ENCODE results near the gene PTPRG. TPM values are rescaled to one million over a fixed set of nuclear protein-coding genes. Genes with fewer than 3 reads are reported as not detected.

The PTPRG gene
- total and polyA plus RNA-seq, 10 of the 15 experiments (the other 5 are each of a cell fraction or from before 2014, with no cell fraction given), result 0.29 to 20.7 (median 1.4) TPM

GRCh38 chr3:62228467-62228866 is 667.1 kb downstream of the PTPRG start (continued):
- TF ChIP-seq BCL3 (IDR thresholded peaks at IDR 0.05; ENCODE audit: borderline replicate concordance, insufficient read depth, low read depth, low read length, poor library complexity, severe bottlenecking) (no peak), JUND (IDR thresholded peaks at IDR 0.05; ENCODE audit: low read depth, low read length) (no peak), HDGF (IDR thresholded peaks at IDR 0.05) (no peak), POLR2AphosphoS5 (IDR thresholded peaks at IDR 0.05; ENCODE audit: low read length) (no peak), BMI1 (IDR thresholded peaks at IDR 0.05; ENCODE audit: borderline replicate concordance) (no peak), HCFC1 (IDR thresholded peaks at IDR 0.05; ENCODE audit: low read length) (no peak), RBBP5 (conservative IDR thresholded peaks at IDR 0.05) (no peak), NR2C1 (IDR thresholded peaks at IDR 0.05) (no peak), CHD1 (IDR thresholded peaks at IDR 0.05; ENCODE audit: low read depth, low read length) (no peak), ATF7 (IDR thresholded peaks at IDR 0.05; ENCODE audit: low read depth) (no peak), STAT3 (IDR thresholded peaks at IDR 0.05; ENCODE audit: low read depth, low read length) (no peak), ATF3 (IDR thresholded peaks at IDR 0.05; ENCODE audit: borderline replicate concordance, extremely low read depth, low read depth, low read length) (no peak)

GRCh38 chr3:62229211-62229610 is 667.8 kb downstream of the PTPRG start:
- FAIRE-seq, result no peak
- H3K27ac ChIP-seq (ENCODE audit: control insufficient read depth, insufficient read depth), result no peak overlapping the region
- no TSS peak for BruUV-seq (replicated peaks)
- intact Hi-C loops (cut with micrococcal nuclease; ENCODE audit: unreplicated experiment) (no loop called here), in situ Hi-C loops (cut with MboI) (no loop called here)
- H3K9ac ChIP-seq (ENCODE audit: control insufficient read depth, insufficient read depth, low read length), result no peak overlapping the region
- no peak overlapping the region for H3K4me3 ChIP-seq
- 33% methylated on average over 5 of the region's 5 CpGs for WGBS (ENCODE audit: insufficient coverage, insufficient replicate concordance, low lambda C conversion rate, missing lambda C conversion rate)
- no peaks in the 10 kb centered on the region for H3K79me2 ChIP-seq (ENCODE audit: control insufficient read depth, insufficient read depth, low read length)
- H3K4me2 ChIP-seq (ENCODE audit: control insufficient read depth, insufficient read depth), result no peak overlapping the region
- no peaks in the 10 kb centered on the region; a peak in 1 of 4 replicates for H3K27me3 ChIP-seq (replicated peaks in 1 of 2; ENCODE audit: control insufficient read depth in 2 of 2, insufficient read depth in 2 of 2, low read length in 1 of 2)
- no peak for DNase-seq (ENCODE audit: low read depth, low spot score)
- H4K20me1 ChIP-seq (ENCODE audit: control insufficient read depth, insufficient read depth), result no peaks in the 10 kb centered on the region
- no peaks in the 10 kb centered on the region for H3K36me3 ChIP-seq (ENCODE audit: control insufficient read depth in 2 of 2, insufficient read depth in 2 of 2, low read length in 1 of 2)
- H2AFZ ChIP-seq (ENCODE audit: control insufficient read depth, low read depth, low read length), result no peak overlapping the region
- CTCF ChIA-PET, result interaction anchor here (0.6 to 1.3 kb wide), 5 partner anchors 9 to 83 kb away, joined by 3 to 6 read pairs (median 4); no protein-coding TSS in a partner anchor
- no peaks in the 10 kb centered on the region for H3K9me3 ChIP-seq (replicated peaks; ENCODE audit: control insufficient read depth, insufficient read depth, low read length)
- ATAC-seq, result no peak
- POLR2A ChIA-PET, result interaction anchor here (0.6 kb wide), 1 partner anchor 46 kb away, joined by 4 read pairs; no protein-coding TSS in a partner anchor
- RAD21 ChIA-PET (ENCODE audit: unreplicated experiment), result interaction anchor here (0.8 to 1.4 kb wide), 3 partner anchors 8 to 627 kb away, joined by 3 to 4 read pairs (median 4); no protein-coding TSS in a partner anchor
- no peaks in the 10 kb centered on the region; the same call in 1 of the 2 replicates for H3K4me1 ChIP-seq (ENCODE audit: control insufficient read depth, insufficient read depth, low read length)
- SMC1A ChIA-PET (ENCODE audit: uncharacterized antibody, unreplicated experiment), result interaction anchor here (1.0 to 2.4 kb wide), 6 partner anchors 8 to 308 kb away, joined by 3 to 12 read pairs (median 6); no protein-coding TSS in a partner anchor
- TF ChIP-seq RBBP5 (conservative IDR thresholded peaks at IDR 0.05), result no peak
- TF ChIP-seq HDAC6 (IDR thresholded peaks at IDR 0.05; ENCODE audit: unreplicated experiment), result no peak
- no peak for TF ChIP-seq PKNOX1 (IDR thresholded peaks at IDR 0.05)
- TF ChIP-seq NRF1 (conservative IDR thresholded peaks at IDR 0.05; ENCODE audit: low read depth, low read length), result no peak
- TF ChIP-seq EGR1 (IDR thresholded peaks at IDR 0.05; ENCODE audit: borderline replicate concordance in 1 of 2, low read depth in 2 of 2, low read length in 2 of 2), result no peak
- no peak for TF ChIP-seq ZBTB11 (CRISPR knock-in tag; IDR thresholded peaks at IDR 0.05)
- TF ChIP-seq ZNF207 (IDR thresholded peaks at IDR 0.05; ENCODE audit: borderline replicate concordance), result no peak
- no peak for TF ChIP-seq CHD4 (IDR thresholded peaks at IDR 0.05)
